SK-N-DZ (cell line): ENCODE data around the gene TTC33.
"Not testable (repeated sequence)": the region's sequence is repeated elsewhere in the genome, so short reads cannot be mapped to it uniquely, and the experiment has no call there.

Experiments used
- DNase-seq: peaks from one replicate; pipeline ENCODE4 v3.0.0-alpha.2; 2015; ENCODE audit warnings: low spot score

Gene TTC33

GRCh38 chr5:40720069-40720468 lies 35.7 kb downstream of the TTC33 start:
- DNase-seq = no peak

- DNase-seq = no peak
Measured at GRCh38 chr5:40717281-40717680, 38.5 kb downstream of the TTC33 start.

GRCh38 chr5:40716590-40716989 lies 39.2 kb downstream of the TTC33 start:
- DNase-seq = no peak

- no peak for DNase-seq
Measured at GRCh38 chr5:40716000-40716399, 39.8 kb downstream of the TTC33 start.

GRCh38 chr5:40714001-40714400 lies 41.8 kb downstream of the TTC33 start:
- DNase-seq = no peak

GRCh38 chr5:40710575-40710974 lies 45.2 kb downstream of the TTC33 start:
- DNase-seq = not testable (repeated sequence)

- DNase-seq = not testable (repeated sequence)
Measured at GRCh38 chr5:40705484-40705883, 50.3 kb downstream of the TTC33 start.

- not testable (repeated sequence) for DNase-seq
Measured at GRCh38 chr5:40702027-40702426, 53.7 kb downstream of the TTC33 start.

GRCh38 chr5:40700116-40700782 lies 55.5 kb downstream of the TTC33 start:
- DNase-seq = no peak

GRCh38 chr5:40694433-40694832 lies 61.3 kb downstream of the TTC33 start:
- DNase-seq = no peak

GRCh38 chr5:40691894-40692293 lies 63.9 kb downstream of the TTC33 start:
- DNase-seq = no peak

GRCh38 chr5:40690267-40690666 lies 65.5 kb downstream of the TTC33 start:
- no peak for DNase-seq

- no peak for DNase-seq
Measured at GRCh38 chr5:40689438-40689837, 66.3 kb downstream of the TTC33 start.

- DNase-seq = no peak
Measured at GRCh38 chr5:40688996-40689395, 66.8 kb downstream of the TTC33 start.

GRCh38 chr5:40688127-40688761 lies 67.5 kb downstream of the TTC33 start:
- peak; percentile 78 for DNase-seq

GRCh38 chr5:40687321-40687720 lies 68.4 kb downstream of the TTC33 start:
- DNase-seq = no peak

GRCh38 chr5:40685976-40686486 lies 69.7 kb downstream of the TTC33 start:
- DNase-seq = no peak

- no peak for DNase-seq
Measured at GRCh38 chr5:40685193-40685592, 70.6 kb downstream of the TTC33 start.

- no peak for DNase-seq
Measured at GRCh38 chr5:40683305-40683704, 72.5 kb downstream of the TTC33 start.

- no peak for DNase-seq
Measured at GRCh38 chr5:40682154-40683017, 73.4 kb downstream of the TTC33 start.

GRCh38 chr5:40681363-40682153 lies 74.2 kb downstream of the TTC33 start:
- no peak for DNase-seq
